A172 (cell line): ENCODE results near the gene SORCS2. TPM values are rescaled to one million over a fixed set of nuclear protein-coding genes. Genes with fewer than 3 reads are reported as not detected.

Experiments
- DNase-seq: peaks from one replicate; pipeline ENCODE4 v3.0.0-alpha.2; 2015; ENCODE audit warnings: low spot score
- total RNA-seq: library from RNA; depleted of rRNA; stranded (reverse); fragments of >200 nt; shearing (Covaris generic); gene quantifications from 2 replicates; pipeline ENCODE4 v1.2.3, GENCODE V29; 2014

SORCS2 gene
- total RNA-seq, 1 experiment from 2014 or later: 0.78 TPM

DNA sequence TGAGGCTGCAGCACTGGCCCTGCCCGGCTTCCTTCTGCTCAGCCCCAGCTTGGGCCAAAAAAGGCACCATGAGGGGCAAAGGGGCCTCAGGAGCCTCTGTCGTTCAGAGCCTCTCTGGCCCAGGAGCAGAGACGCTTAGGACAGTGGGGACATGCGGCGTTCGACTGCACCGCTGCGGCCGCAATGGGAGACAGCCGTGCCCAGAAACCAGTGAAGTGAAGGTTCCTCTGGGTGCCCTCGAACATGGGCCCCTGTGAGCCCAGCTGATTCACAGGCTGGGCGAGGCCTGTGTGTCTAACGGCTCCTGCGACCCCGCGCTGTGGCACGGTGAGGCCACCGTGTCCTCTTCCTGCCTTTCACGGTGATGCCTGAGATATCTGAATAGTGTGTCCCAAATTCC lies 512.3 kb downstream of the SORCS2 start:
- DNase-seq: no peak

DNA sequence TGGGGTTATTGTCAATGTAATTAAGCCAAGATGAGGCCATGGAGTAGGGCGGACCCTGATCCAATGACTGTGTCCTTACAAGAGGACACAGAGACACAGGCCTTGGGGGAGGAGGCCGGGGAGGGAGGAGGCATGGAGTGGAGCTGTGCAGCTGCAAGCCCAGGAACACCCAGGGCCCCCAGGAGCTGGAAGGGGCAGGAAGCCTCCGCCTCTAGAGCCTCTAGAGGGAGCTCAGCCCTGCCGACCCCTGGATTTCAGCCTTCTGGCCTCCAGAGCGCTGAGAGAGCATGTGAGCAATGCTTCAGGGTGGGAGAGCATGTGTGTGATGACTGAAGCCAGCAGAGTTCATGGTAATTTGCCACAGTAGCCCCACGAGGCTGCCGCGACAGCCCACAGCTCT lies 512.7 kb downstream of the SORCS2 start:
- no peak for DNase-seq

DNA sequence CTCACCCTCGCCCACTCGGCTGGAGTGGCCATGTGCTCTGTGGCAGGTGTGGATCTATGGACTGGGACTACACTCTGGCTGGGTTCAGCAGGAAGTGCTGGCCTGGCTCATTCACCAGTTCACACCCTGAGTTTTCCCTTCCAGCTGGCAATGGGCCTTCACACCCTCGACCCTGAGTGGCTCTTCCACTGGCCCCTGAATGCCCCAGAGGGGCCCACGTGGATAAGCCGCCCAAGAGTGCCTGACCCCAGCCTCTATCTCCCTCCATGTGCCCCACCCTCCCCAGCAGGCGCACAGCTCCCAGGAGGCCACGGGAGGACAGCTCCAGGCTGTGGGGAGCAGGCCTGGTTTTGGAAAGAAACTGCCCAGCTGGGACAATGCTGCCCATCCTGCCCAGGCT lies 513.3 kb downstream of the SORCS2 start:
- DNase-seq: no peak

DNA sequence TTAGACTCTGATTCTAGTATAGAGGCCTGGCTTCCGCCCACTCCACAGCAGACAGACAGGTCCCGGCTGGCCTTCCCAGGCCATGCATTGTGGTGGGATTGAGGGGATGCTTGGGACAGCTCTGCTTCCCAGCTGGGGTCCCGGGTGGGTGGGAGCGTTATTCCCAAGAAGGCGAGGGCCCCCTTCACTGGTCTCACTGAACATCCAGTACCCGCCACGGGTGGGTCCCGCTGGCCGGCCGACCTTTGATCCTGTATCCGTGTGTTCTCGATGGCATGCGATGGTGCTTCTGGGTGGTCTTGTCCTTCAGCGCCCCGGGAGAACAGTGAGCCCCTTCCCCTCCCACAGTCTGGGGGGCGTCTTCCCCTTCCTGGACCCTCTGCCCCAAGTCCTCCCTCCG lies 515.9 kb downstream of the SORCS2 start:
- DNase-seq: no peak

DNA sequence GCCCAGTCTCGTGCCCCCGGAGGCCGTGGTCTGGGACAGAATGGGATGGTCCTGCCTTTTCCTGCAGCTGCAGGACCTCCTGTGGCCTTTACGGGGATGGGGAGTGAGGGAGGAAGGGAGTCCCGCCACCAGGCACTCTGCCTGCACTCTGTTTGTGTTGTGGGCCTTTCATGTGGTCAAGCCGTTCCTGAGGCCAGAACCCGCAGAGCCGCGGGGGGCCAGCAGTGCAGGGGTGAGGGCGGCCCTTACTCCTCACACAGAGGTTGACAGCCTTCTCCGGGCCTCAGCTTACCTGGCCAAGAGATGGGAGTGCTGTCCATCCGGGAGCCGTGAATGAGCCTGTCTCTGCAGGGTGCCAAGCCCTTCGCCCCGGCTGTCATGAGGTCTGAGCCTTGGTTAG lies 516.6 kb downstream of the SORCS2 start:
- peak; percentile 42 for DNase-seq

DNA sequence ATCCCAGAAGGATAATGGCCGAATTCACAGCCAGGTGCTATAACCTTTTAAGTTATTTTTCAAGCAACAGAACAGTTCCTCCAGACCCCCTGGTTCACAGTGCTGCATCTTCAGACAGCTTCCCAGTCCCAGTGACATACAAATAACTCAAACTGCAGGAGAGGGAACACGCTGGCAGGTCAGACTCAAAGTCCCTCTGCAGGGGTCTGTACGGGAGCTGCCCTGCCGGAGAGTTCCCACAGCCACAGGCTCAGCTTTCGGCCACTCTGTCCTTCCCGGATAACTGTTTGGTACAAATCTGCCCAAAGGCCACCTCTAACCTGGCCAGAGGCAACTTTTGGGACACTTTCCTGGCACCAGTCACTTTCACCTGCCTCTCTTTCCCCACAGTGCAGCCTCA lies 517.1 kb downstream of the SORCS2 start:
- no peak for DNase-seq

DNA sequence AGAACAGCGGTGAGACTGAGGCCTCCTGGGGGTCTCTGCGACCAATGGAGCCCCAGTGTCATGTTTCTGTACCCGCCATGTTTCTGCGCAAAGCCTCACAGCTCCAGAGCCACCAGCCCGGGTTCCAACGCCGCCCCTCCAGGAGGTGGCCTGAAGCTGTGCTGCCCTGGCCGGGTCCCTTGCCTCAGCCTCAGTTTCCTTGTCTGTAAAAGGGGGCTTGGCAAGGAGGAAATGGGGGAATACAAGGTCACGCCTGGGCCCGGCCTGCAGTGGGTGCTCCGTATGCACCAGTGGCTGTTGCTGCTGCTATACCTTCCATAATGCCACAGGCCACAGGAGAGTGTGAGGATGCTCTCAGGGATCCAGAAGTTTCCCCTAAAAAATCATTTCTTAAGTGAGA lies 517.8 kb downstream of the SORCS2 start:
- DNase-seq: no peak

DNA sequence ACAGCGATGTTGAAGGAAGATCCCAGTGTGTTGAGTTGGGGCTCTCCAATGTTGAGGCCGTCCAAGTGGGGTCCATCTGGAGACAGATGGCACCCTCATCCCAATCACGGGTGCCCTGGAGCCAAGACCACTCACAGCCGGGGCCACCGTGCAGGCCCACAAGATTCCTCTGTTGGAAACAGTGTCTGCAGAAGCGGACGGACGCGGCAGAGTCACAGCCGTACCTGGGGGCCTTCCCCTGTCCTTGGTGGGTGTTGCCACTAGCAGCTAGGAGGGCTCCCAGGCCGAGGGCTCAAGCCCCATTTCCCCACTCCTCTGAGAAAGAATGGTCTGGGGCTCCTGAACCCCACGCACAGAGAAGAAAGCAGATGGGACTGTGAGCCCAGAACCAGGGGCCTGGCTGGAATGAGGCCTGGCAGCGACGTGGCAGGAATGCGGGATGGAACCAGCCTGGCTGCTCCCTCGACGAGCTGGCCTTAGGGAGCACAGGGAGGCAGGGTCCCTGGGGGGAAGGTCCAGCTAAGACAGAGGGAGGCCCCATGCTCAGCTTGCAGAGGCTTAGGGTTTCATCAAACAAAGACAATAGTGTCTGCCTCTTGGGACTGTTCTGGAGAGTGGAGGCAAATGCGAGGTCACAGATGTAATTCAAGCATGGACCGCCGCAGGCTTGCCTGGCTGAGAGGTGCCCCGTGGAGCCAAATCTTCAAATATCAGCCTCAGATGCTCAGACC lies 518.4 kb downstream of the SORCS2 start:
- no peak for DNase-seq

DNA sequence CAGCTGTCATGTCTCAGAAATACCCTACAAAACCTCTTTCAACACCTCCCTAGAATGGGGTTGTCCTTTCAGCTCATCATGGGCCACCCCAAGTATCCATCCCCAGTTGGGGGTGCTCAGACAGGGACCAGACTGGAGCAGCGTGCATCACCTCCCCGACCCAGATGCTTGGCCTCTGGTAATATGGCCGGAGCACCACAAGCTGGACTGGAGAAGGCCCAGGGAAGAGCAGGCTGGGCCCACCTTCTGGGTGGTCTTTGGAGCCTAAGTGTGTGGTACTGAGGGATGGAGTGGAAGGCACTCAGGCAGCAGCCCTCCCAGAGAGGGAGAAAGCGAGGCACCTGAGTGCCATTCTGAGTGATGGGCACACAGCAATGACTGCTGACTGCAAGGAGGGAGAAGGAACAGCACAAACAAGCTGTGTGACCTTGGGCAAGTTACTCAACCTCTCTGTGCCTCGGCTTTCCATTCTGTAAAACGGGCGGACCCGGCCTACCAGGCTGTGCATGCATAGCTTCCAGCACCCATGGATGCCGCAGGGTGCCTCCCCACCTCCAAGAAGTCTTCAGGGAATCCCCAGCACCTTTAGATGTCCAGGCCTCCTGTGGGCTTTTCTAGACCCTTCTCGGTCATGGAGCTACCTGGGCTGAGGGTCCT lies 519.1 kb downstream of the SORCS2 start:
- DNase-seq: no peak

DNA sequence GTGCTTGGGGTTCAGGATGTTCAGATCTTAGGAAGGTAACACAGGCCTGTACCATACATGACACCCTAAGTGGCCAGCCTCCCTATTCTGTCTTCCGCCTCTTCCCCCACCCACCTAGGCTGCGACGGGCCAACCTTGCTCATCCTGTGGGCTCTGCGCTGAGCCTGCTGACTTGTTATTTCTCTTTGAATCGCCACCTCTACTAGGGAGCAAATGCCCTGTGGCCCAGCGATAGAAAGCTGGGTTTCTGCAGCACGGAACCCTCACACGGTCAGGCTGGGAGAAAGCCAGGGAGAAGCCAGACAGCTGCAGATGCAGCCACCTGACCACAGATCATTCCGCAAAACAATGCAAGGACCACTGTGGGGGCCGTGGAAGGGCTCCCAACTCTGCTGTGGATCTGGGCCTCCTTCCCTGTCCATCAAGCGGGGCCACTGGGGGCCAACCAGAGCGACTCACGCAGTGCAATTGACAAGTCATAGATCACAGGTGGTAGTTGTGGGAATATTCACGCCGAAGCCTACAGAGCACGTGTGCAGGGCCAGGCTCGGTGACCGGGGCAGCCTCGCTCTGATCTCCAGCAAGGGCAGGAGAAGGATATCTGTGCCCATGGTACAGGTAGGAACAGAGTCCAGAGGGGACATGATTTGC lies 519.8 kb downstream of the SORCS2 start:
- DNase-seq: no peak

DNA sequence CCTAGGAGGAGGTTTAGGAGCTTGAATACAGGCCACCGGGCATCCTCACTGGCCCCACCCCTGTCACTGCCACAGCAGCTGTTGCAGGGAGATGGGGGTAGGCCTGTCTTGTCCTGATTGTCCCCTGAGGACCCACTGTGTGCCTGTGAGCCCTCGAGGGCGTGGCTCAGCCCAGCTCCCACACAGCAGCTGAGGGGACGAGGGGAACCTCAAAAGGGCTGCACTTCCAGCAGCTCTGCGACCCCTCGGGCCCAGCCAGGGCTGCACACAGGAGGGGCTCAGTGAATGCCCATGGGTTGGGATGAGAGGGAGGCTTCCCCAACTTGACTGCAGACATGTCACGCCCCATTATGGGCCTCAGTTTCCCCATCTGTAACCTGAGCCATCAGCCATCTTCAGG lies 521.4 kb downstream of the SORCS2 start:
- no peak for DNase-seq

DNA sequence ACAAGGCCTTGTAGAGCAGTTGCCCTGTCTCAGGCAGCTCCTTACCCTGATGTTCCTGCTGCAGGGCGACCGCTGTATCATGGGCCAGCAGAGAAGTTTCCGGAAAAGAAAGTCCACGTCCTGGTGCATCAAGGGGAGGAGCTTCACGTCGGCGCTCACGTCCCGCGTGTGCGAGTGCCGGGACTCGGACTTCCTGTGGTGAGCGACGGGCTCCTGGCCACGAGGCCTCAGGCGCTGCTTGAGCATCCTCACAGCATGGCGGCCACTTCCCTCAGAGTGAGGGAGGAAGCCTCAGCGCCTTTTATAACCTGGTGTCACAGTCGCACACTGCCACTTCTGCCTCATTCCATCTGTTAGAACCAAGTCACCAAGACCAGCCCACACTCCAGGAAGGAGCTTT lies 521.8 kb downstream of the SORCS2 start:
- no peak for DNase-seq

DNA sequence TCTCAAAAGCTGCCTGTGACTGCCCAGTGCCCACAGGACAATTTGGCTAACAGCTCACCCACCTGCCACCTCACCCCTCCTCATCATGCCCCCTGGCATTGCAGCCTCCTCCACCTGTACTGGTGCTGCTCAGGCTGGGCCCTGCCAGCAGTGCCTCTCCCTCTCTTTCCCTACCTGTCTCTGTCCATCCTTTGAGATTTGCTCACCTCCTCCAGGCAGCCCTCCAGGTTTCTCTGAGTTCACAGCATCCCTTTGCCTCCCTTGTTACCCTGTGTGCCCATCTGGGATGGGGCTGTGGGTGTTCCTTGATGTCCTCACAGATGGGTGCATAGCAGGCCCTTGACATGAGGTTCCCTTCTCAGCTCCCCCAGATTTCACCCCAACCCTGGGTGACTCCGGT lies 522.4 kb downstream of the SORCS2 start:
- DNase-seq: no peak

DNA sequence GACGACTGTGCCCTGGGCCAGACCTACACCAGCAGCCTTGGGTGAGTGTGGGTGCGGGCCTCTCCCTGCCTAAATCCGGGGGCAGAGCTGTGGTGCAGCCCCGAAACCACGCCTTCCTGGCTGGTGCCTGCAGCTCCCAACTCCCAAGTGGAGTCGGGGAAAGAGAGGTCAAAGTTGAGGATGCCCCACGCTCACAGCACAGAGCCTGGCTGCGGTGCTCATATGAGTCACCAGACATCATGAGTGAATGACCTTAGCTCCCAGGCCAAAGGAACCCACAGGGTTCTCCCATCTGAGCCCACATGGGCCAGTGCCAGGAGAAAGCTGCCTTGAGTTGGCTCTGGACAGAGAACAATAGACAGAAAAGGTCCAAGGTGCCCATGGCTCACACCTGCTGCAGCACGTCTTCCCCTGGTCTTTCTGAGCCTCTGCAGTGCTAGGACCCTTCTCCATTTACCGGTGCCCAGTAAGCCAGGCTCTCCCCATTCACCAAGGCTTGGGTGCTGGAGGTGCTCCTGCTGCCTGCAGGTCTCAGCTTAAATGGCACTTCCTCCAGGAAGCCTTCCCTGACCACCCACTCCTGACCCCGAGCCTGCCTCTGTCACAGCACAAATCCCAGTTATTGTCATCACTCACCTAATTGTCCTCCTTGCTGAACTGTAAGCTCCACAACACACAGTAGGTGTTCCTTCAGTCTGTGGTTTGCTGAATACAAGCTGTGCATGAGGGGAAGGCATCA lies 523.1 kb downstream of the SORCS2 start:
- no peak for DNase-seq

DNA sequence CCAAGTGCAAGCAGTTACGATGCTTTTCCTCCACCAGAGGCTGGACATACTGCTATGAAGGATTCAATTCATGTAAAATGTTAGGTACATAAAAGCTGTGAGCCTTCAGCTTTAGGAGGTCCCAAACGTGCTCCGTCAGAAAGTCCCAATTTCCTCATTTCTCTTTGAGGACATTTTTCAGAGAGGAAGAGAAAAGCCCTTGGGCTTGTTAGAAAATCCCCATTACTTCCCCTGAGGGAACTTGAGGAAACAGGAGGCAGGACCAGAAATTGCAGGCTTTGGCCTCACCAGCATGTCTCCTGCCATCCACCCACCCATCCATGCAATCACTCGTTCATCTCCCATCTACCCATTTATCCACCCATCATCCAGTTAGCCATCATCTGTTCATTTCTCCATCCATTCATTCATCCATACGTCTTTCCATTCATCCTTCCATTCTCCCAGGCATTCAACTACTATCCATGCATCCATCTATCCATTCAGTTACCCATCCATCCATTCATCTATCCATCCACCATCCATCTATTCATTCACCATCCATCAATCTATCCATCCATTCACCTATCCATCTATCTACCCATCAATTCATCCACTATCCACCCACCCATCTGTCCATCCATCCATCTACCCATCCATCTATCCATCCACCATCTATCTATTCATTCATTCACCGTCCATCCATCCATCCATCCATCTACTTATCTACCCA lies 523.8 kb downstream of the SORCS2 start:
- DNase-seq: no peak

DNA sequence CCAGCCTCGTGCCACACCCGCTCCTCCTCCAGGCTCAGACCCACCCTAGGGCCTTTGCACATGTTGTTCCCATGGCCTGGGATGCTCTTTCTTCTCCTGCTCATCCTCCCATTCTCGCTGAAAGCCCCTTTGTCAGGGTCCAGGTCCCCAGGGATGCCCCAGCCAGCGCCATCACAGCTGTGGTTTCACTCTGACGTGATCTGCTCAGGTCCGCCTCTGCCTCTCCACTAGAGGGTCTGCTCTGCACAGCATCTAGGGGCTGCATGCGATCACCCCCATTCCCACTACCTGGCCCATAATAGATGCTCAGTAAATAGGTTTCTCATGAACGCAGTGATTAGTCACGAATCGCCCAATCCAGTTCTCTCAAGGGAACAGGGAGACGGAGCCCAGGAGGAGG lies 524.8 kb downstream of the SORCS2 start:
- DNase-seq: no peak

DNA sequence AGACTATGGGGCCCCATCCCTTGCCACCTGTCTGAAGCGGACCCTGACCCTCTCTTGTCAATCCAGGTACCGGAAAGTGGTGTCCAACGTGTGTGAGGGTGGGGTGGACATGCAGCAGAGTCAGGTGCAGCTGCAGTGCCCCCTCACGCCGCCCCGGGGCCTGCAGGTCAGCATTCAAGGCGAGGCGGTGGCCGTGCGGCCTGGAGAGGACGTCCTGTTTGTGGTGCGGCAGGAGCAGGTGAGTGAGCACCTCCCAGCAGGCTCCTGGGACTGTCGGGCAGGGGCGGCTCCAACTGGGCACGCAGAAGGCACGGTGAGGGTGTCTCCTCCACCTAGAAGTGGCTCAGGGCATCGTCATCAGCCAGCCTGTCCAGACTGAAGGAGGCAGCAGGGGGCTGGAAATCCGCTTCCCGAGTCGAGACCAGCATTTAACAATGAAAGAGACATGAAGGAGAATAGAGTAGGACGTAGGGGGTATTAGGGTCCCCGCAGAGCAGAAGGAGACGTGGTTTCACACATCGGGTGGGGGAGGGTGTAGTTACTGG lies 525.7 kb downstream of the SORCS2 start:
- DNase-seq: no peak

DNA sequence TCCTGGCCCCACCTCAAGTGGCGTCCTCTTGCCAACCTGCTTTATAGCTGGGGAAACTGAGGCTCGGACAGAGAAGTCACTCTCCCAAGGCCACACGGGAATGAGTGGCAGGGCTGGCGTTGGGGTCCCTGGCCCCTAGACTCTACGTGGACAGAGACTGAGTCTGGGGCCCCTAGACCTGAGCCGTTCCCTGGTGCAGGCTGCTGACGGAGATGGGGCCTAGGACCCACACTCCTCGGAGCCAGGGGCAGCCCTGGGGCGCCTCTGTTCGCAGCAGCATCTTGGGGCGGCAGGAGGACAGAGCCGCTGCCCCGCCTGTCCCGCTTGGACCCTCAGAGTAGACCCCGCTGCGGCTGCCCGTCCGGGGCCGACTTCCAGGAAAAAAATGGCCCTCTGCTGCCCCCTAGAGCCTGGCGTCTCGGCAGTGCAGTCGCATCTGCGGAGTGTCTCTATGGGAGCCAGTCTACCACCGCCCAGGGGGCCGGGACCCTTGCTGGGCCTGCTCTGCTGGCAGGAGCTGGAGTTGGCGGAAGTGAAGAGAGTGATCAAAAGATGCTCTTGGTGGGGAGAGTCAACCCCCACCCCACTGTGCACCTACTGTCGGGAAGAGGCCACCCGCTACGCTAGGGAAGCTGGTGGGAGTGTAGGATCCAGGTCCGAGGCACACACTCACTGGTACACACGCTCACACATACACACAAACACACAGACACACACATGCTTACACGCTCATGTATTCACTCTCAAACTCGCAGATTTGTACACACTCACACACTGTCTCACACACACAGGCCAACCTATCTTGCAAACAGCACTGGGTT lies 527.2 kb downstream of the SORCS2 start:
- no peak for DNase-seq

DNA sequence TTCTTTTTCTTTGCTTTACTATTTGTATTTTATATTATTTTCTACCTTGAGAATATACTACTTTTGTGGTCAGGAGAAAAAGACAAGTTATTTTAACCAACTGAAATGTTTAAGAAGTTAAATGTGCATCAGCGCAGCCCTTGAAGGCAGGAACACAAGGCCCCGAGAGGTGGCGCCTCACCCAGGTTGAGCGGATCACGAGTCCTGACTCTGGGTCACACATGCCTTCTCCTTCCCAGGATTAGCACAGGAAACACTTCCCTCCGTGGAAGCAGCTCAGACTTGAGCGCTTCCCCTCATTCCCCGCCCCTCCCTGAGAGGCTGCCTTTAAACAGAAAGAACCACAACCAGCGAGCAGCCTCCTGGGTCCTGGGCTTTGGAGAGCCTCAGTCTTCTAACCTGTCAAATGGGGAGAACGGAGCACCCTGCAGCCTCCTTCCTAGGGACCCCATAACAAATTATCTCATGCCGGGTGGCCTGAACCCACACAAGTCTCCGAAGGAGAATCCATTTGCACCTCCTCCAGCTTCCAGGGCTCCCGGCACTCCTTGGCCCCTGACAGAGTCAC lies 529.7 kb downstream of the SORCS2 start:
- DNase-seq: no peak

DNA sequence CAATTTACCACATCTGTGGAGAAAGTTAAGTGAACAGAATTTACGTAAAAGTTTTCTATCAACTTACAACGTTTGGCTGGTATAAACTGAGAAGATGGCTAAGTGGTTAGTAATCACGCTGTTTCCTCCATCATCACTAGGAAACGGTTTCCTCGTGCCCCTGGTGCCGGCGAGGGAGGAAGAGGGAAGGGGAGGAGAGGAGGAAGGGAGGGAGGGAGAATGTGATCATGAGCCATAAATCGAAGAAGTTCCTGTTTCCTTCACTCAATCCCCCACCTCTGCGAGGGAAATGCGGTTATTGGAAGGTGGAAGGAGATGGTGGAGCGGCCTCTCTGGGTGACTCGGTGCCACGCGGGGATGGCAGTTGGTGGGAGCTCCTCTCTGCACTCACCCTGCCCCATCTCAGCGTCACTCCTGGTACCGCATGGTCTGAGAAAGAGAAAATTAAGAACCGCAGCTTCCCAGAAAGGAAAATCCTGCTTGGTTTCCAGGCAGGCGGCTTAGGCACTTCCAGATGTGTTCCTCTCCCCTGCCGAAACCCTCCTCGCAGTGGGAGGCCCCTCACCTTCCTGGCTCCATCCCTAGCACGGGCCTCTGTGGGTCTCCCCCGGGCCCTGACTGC lies 530.5 kb downstream of the SORCS2 start:
- DNase-seq: peak; percentile 23
